ENCODE data around the gene NPAS3.

GRCh38 chr14:33685026-33685425, 746.3 kb downstream of the NPAS3 start:
- TF ChIP-seq GATA2 (IDR thresholded peaks at IDR 0.05; ENCODE audit: low read depth, low read length), result no peak
- TF ChIP-seq GATA3 (IDR thresholded peaks at IDR 0.05; ENCODE audit: low read depth, low read length), result no peak
